HuH-7 (cell line): ENCODE data around the gene IRAK3.
"Not testable (repeated sequence)": the region's sequence is repeated elsewhere in the genome, so short reads cannot be mapped to it uniquely, and the experiment has no call there.

Experiments used
- DNase-seq: peaks from one replicate; pipeline ENCODE4 v3.0.0; 2011; ENCODE audit warnings: low spot score

IRAK3 gene

DNA sequence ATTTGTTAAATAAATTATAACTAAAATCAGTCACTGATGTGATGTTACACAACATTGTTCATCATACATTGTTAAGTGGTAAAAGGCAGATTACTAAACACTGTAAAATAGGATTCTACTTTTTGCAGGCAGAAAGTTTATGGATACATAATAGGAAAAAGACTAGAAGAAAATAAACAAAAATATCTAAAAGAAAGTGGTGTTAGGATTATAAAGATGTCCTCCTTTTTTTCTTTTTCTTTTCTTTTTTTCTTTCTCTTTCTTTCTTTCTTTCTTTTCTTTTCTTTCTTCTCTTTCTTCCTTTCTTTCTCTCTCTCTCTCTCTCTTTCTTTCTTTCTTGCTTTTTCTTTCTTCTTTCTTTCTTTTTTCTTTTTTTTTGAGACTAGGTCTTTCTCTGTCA is 73.7 kb downstream of the IRAK3 start:
- no peak for DNase-seq

DNA sequence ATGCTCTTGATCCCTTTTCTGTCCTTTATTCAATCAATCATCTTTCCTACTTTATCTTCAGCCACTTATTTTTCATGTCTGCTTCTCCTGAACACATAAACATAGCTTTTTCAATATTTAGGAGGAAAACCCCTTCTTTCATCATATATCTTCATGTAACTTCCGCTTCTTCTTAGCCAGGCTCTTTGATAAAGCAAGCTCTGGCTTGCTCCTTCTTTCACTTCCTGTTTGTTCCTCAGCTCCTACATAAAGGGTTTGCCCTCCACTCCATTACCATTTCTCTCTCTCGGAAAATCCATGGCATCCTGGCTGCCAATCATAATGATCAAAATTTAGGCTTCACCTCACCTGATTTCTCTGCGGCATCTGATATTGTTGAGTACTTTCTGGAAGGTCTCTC is 79.5 kb downstream of the IRAK3 start:
- DNase-seq = no peak

DNA sequence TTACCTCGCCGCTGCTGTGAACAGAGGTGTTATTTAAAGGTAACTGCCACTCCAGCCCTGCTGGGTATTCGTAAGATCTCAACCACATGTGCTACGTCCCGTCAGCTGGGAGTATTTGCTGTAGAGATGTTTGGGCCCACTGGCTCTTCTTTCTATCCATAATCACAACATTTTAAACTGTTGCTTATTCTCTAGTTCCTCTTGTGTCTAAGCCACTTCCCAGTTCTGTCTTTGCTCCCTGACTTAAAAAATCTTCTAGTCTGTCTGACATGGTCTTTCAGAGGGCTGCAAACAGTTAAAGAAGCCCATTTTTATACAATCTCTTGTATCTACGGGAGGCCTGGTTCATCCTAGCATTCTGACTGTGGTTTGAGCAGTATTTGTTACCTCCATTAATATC is 80.1 kb downstream of the IRAK3 start:
- no peak for DNase-seq

DNA sequence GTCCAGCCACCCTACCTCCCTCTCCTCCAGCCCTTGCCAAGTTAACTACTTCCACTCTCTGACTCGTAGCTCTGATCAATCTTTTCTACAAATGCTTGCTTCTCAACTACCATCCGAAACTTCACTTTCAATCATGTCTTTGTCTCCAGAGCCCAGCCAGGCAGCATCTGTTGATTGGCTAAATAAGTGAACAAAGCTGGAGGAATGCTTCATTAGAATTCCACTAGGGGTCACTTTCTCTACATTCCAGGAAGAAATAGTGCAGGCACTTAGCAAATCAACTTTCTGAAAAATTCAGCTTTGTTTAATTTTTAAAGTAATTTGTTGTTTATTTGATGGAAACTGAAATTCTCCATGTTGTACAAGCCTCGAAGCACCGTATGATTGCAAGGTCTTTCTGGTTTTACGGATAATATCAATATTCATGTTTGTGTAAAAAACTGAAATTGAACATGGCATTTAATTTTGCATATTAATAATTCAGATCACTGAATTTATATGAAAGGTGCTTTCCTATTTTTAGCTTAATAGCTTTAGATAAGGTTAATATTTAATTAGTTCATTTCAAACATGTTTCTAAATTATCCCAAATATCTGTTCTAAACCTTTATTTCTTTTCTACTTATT is 80.9 kb downstream of the IRAK3 start:
- DNase-seq = peak; percentile 28

DNA sequence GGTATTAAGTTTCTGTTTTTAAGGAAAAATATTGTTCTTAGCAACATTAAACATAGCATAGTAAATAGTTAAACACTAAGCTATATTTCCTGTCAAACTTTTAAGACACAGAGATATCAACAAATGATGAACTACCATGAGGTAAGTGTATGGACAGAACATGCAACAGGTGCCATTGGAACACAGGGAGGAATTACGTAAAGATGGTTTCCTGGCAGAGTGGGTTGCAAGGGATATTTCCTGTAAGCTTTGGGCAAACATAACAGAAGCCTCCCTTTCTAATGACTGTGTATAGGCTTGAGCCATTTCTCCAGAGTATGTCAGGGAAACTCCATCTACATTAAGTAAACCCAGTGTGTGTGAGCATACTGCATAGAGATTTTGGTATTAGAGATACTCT is 81.6 kb downstream of the IRAK3 start:
- DNase-seq = no peak

DNA sequence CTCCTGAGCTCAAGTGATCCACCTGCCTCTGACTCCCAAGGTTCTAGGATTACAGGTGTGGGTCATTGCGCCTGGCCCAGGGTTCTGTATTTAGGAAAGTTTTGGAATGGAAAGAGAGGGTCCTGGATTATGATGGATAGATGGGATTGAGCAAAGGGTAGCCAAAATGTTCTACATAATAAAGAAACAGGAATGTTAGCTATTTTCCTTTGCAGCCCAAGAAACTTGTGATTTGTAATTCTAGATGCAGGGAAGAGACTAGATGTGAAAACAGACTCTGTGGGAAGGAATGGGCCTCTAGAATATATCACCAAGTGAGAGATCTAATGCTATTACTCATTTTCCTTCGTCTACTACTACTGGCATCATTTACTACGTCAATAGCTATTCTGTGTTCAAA is 83.6 kb downstream of the IRAK3 start:
- no peak for DNase-seq

DNA sequence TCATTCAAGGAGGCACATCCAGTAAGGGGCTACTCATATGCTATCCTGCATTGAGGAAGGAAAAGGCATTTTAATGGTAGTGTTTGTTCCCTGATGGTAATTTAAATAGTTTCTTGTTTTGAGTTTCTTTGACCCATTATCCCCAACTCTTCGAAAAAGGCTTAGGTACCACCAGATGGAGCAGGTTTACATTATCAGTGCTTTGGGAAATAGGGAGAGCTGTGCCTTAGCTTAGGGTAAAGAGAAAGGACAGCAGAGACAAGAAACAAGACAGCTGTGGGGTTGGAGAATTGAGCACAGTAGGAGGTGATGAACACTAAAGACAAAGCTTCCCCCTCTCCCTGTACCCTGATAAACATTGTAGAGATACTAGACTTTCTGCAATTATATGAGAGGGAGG is 84.1 kb downstream of the IRAK3 start:
- DNase-seq = no peak

DNA sequence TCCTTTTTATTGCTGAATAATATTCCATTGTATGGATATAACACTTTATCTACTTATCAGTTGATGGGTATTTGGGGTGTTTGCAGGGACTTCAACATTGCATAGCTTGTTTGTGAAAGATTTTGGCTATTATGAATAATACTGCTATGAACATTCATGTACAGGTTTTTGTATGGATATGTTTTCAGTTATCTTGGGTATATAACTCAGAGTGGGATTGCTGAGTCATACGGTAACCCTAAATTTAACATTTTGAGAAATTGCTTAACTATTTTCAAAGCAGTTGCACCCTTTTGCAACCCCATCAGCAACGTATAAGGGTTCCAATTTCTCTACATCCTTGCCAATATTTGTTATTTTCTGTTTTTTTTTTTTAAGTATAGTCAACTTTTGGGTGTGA is 86.0 kb downstream of the IRAK3 start:
- no peak for DNase-seq

DNA sequence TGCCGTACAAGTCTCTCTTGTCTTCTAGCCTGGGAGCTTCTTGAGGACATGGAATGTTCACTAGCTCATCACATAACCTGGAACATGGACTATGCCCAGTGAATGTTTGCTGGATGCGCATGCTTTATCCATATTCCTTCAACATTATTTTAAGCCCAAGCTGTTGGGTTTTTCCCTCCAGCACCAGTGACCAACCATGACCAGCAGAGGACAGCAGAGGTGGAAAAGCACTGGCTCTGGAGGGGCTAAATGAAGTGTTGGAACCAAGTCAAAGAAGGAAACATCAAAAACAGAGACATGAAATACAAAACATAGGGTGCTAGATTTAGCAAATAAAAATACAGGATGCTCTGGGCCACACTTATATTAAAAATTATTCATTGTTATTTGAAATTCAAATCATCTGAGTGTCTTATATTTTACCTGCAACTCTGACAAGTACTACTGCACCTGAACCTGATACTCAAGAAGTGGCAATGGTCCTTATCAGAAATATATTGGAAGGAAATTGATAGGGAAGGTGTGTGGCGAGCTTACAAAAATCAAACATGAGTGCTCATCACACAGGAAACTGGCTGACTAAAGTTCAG is 90.2 kb downstream of the IRAK3 start:
- DNase-seq = peak; percentile 30

DNA sequence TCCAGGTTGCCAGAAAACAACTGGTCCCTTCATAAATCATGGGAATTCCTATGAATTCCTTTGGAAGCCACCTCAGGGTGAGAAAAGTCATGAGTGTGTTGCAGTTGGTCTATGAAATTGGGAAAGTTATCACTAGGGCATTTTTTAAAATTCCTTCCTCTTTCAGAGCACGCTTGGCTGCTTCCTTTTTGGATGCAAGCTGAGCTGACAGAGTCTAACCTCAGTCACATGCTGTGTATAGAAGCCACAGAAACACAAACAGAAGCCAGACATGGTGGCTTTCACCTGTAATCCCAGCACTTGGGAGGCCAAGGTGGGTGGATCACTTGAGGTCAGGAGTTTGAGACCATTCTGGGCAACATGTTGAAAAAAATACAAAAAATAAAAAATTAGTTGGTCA is 91.5 kb downstream of the IRAK3 start:
- no peak for DNase-seq

DNA sequence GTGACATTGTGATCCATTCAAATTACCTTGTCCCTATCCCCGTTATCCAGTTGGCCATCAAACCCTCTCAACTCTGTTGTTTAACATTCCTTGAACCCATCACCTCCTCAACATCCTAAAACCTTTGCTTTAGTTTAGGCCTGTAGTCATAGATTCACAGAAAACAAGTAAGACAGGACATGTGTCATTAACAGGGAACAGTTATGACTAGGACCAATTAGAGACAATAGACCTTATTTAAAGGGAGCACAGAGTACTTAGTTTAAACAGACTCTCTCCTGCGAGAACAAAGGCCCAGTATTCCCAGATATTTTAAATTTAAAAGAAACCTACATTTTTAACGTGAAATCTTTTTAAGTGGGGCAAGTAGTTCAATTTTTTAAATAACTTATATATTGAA is 93.2 kb downstream of the IRAK3 start:
- no peak for DNase-seq

DNA sequence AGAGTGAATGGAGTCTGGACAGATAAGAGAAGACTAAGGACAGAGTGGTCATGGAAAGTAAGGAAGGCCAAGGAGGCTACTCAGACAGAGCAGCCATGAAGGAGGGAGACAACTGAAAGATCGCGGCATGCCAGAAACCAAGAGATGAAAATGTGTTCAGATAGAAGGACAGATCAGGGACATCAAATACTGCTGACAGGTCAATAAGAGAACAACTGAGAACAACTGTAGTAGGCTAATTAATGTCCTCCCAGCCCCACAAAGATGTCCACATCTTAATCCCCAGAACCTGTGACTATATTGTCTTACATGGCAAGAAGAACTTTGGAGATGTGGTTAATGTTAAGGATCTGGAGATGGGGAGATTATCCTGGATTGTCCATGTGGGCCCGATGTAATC is 98.3 kb downstream of the IRAK3 start:
- no peak for DNase-seq

DNA sequence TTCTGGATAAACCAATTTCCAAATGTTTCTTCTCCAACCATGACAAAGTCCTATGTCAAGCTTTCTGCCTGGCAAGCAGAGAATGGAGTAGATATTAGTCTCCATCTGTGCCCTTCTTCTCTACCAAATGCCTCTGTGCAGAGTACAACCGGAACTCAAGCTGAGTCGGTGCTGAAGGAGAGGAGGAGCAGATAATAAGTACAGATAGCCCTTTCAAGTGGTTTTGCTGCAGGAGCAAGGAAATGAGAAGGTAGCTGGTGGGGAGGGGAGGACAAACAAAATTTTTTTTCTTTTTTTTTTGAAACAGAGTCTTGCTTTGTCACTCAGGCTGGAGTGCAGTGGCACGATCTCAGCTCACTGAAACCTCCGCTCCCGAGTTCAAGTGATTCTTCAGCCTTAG is 99.1 kb downstream of the IRAK3 start:
- no peak for DNase-seq

DNA sequence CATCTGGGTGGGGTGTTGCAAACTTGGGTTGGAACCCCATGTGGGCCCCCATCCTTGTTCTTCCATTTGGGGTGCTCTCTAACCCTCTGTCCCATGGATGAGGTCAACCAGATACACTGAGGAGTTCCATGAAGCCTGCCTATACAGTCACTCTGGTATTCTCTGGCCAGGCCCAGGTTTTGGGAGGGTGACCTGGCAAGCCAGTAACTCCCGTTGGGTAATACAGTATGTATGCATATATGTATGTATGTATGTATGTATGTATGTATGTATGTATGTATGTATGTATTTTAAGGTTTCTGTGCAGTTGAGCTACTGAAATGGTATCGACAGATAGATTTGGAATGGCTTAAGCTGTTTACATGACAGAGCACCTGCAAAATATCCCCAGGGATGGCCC is 100.5 kb downstream of the IRAK3 start:
- DNase-seq = no peak

DNA sequence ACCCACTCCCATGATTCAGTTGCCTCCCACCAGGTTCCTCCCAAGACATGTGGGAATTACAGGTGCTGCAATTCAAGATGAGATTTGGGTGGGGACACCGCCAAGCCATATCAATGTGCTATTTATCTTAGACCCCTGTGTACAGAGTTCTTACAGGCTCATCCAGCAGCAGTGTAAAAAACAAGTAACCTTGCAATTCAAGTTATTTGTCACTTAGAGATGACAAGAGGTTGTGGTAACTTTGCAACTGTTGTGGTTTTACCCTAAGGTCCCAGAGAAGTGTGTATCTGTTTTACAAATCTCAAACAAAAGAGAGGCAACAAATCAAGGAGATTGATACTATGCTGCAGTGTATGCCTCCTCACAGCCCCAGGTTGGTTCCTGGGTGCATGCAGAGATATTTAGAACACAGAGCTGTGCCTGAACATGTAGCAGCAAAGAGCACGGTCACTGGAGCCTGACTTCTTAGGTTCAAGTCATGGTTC is 101.7 kb downstream of the IRAK3 start:
- no peak for DNase-seq

DNA sequence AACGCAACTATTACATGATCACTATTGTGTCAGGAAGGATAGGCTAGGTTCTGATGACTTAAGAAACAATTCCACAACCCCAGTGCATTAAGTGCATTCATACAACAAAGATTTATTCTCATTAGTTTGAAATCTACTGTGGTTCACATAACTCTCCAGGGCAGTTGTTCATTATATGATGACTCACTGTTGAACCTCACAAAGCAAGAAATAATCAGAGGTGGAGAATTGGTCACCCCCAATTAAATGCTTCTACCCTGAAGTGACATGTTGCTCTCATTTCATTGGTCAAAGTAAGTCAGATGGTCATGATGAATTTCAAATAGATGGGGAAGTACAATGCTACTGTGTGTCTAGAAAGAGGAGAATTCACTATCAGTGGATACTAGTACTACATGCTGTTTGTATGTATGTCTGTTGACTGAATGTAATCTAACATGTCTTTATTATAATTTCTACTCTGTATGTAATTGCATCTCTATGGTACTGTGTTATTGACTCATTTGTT is 107.2 kb downstream of the IRAK3 start:
- no peak for DNase-seq

DNA sequence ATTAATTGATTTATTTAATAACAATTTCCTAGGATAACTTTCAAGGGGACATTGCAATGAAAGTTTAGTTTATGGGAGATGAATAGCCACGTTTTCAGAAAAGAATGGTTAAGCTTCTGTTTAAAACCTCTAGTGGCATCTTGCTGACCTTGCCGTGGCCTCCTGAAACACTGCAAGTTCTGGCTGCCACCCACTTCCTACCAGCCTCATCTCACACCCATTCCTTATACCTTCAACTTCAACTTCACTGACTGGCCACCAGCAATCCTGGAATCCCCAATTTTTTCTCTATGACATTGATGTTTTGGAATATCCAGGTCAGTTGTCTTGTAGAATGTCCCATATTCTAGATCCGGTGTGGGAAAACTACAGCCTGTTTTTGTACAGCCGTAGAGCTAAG is 108.1 kb downstream of the IRAK3 start:
- no peak for DNase-seq

DNA sequence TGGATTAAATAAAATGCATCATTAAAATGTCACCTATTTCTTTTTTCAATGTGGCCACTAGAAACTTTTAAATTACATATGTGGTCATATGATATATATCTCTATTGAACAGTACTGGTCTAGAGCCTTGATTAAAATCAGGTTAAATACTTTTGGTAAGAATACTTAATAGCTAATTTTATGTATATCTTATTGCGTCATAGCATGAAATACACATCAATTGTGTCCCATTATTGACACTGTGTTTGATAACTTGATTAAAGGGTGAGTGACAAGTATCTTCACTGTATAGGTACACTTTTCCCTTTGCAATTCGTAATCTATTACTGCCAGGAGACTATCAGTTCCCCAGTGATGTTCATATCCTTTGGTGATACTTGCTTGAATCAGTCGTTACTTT is 108.9 kb downstream of the IRAK3 start:
- no peak for DNase-seq

DNA sequence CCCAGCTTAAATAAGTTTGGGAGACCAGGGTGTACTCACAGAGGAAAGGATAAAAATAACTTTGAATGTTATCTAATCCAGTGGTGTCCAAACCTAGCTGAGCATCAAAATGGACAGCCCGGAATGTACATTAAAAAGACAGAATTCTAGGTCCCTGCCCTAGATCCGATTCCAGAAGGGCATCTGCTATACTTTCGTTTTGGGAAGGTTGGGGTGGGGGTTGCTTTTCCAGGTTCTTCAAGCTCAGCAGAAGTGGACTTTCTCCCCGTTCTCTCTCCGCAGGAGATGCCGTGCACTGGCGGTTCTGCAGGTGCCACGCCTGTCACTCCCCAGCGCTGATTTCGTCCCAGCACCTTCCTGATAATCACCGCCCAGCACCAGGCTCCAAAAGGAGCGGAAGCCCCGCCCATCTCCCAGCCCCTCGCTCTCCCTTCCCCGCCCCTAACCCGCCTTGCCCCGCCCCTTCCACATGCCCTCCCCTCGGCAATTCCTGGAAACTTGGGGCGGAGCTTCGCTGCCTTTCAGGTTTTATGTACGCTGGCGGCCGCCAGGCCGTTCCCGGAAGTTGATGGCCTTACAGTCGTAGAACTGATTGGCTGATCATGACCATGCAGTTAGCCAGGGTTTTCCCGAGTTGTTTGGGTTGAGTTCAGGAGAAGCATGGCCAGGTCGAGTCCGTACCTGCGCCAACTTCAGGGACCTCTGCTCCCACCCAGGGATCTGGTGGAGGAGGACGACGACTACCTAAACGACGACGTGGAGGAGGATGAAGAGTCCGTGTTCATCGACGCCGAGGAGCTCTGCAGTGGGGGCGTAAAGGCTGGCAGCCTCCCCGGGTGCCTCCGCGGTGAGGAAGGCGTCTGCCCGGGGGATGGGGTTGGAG is 113.2 kb downstream of the IRAK3 start, which contains the start of gene HELB:
Gene HELB, plus strand, starts transcription at position 550 of the 883 bp plus-strand sequence. Its CDS starts 111 bp downstream, at position 661.
- DNase-seq = peak; percentile 86

DNA sequence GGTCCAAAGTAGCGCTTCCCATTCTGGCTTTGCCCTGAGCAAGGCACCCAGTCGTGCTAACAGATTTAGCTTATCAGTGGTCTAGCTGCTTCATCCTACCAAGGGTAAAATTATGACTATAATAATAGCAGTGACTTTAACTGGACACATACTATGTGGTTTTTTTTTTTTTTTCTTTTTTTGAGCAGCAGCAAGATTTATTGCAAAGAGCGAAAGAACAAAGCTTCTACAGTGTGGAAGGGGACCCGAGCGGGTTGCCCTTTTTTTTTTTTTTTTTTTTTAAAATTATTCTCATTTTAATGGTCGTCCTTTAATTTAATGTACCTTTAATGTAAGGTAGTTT is 113.8 kb downstream of the IRAK3 start:
- no peak for DNase-seq

DNA sequence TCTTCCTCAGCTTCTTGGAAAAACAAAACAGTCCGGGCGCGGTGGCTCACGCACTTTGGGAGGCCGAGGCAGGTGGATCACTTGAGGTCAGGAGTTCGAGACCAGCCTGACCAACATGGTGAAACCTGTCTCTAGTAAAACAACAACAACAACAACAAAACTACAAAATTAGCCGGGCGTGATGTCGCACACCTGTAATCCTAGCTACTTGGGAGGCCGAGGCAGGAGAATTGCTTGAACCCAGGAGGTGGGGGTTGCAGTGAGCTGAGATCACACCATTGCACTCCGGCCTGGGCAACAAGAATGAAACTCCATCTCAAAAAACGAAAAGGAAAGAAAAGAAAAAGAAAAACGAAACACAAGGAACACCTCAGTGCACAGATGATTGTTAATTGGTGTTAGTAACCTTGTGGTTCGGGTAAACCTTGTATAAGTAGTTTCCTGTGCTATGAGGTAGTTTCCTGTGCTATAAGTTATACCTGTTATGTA is 114.3 kb downstream of the IRAK3 start:
- DNase-seq = not testable (repeated sequence)
